Raji (cell line): ENCODE results near the gene KIF3C.

Source experiments
- POLR2A ChIP-seq: IDR thresholded peaks from 2 replicates; pipeline ENCODE4 v1.6.1; 2011; ENCODE audit warnings: low read depth, low read length, control low read depth; ENCODE audit not compliant: insufficient read depth

KIF3C gene

GRCh38 chr2:25938345-25938744, 44.0 kb downstream of the KIF3C start:
- TF ChIP-seq POLR2A, result no peak

- no peak for TF ChIP-seq POLR2A
These were observed 45.3 kb downstream of the KIF3C start for GRCh38 chr2:25936889-25937545.

- TF ChIP-seq POLR2A, result no peak
These were observed 48.7 kb downstream of the KIF3C start for GRCh38 chr2:25933622-25934021.

GRCh38 chr2:25929789-25930473, 52.4 kb downstream of the KIF3C start:
- TF ChIP-seq POLR2A, result no peak

- no peak for TF ChIP-seq POLR2A
These were observed 53.6 kb downstream of the KIF3C start for GRCh38 chr2:25928668-25929067.

GRCh38 chr2:25926984-25927756, 55.1 kb downstream of the KIF3C start:
- TF ChIP-seq POLR2A, result no peak

- TF ChIP-seq POLR2A, result no peak
These were observed 59.8 kb downstream of the KIF3C start for GRCh38 chr2:25922501-25922900.

- no peak for TF ChIP-seq POLR2A
These were observed 61.4 kb downstream of the KIF3C start for GRCh38 chr2:25920786-25921415.

- TF ChIP-seq POLR2A, result no peak
These were observed 62.0 kb downstream of the KIF3C start for GRCh38 chr2:25920336-25920735.

GRCh38 chr2:25917832-25918231, 64.5 kb downstream of the KIF3C start:
- TF ChIP-seq POLR2A, result no peak

GRCh38 chr2:25912851-25913695, 69.2 kb downstream of the KIF3C start:
- no peak for TF ChIP-seq POLR2A

- no peak for TF ChIP-seq POLR2A
These were observed 77.2 kb downstream of the KIF3C start for GRCh38 chr2:25905126-25905525.

GRCh38 chr2:25903216-25903776, 79.0 kb downstream of the KIF3C start:
- no peak for TF ChIP-seq POLR2A

- no peak for TF ChIP-seq POLR2A
These were observed 82.8 kb downstream of the KIF3C start for GRCh38 chr2:25899404-25899970.
